GM12878 (cell line): ENCODE measurements around the gene CAMK2B. TPM values are rescaled to one million over a fixed set of nuclear protein-coding genes. Genes with fewer than 3 reads are reported as not detected.

Source experiments
- ATAC-seq: fragments of 200-7000 bp; cut with Tn5 transposase; 3 replicates; pipeline ENCODE4 v1.9.1; 2020; ENCODE audit warnings: mild to moderate bottlenecking, moderate library complexity
- BruUV-seq: library from RNA; stranded (reverse); fragments of 400-500 nt; replicated peaks from 2 replicates; lab custom pipeline; 2021; lab: Mats Ljungman, UMichigan
- CTCF ChIA-PET: fragments of 300-600 bp; sonication (Branson Sonifier 250); formaldehyde crosslinking; extraction: SDS; loops from one replicate; lab custom pipeline; 2021; ENCODE audit warnings: inconsistent platforms; lab: Yijun Ruan, JAX
- POLR2A ChIA-PET: fragments of 350-600 bp; formaldehyde crosslinking; extraction: SDS; loops from one replicate; lab custom pipeline; 2021; ENCODE audit warnings: inconsistent platforms; lab: Charles Lee
- RAD21 ChIA-PET: fragments of 300-600 bp; sonication (Branson Sonifier 250); formaldehyde crosslinking; loops from one replicate; lab custom pipeline; 2023; ENCODE audit warnings: antibody characterized with exemption; ENCODE audit not compliant: unreplicated experiment; lab: Charles Lee
- SMC1A ChIA-PET: fragments of 300-600 bp; sonication (Branson Sonifier 250); formaldehyde crosslinking; loops from one replicate; lab custom pipeline; 2023; ENCODE audit not compliant: unreplicated experiment, uncharacterized antibody; lab: Charles Lee
- DNase-seq: peaks from one replicate; pipeline ENCODE4 v3.0.0-alpha.2; 2011; ENCODE audit warnings: low read depth, low spot score
- FAIRE-seq: peaks from 3 replicates; lab custom pipeline; 2011; peaks lifted over from hg19 to GRCh38; lab: Jason Lieb, UNC
- H2AFZ ChIP-seq: 2 replicates; pipeline ENCODE4 v1.6.0; 2011; ENCODE audit warnings: low read depth, low read length, control low read depth; ENCODE audit not compliant: control insufficient read depth
- H3K27ac ChIP-seq: 2 replicates; pipeline ENCODE4 v1.5.1; 2011; ENCODE audit warnings: control low read depth; ENCODE audit not compliant: control insufficient read depth, insufficient read depth
- H3K27me3 ChIP-seq, 2 experiments: replicated peaks in 1 of 2; 2 replicates each; pipeline versions ENCODE4 v1.6.0 to v1.6.1; 2011; ENCODE audit warnings: low read length in 1 of 2; ENCODE audit not compliant: control insufficient read depth in 2 of 2, insufficient read depth in 2 of 2
- H3K36me3 ChIP-seq, 2 experiments: 2 replicates each; pipeline ENCODE4 v1.5.1; 2011; ENCODE audit warnings: low read length in 1 of 2; ENCODE audit not compliant: control insufficient read depth in 2 of 2, insufficient read depth in 2 of 2
- H3K4me1 ChIP-seq: 2 replicates; pipeline ENCODE4 v1.6.1; 2011; ENCODE audit warnings: mild to moderate bottlenecking, low read length, moderate library complexity, mixed read lengths; ENCODE audit not compliant: control insufficient read depth, insufficient read depth
- H3K4me2 ChIP-seq: 2 replicates; pipeline ENCODE4 v1.6.0; 2011; ENCODE audit warnings: control low read depth; ENCODE audit not compliant: control insufficient read depth, insufficient read depth
- H3K4me3 ChIP-seq: fragments of 200-600 bp; sonication (generic); 2 replicates; pipeline ENCODE4 v1.5.1; 2016
- H3K79me2 ChIP-seq: 2 replicates; pipeline ENCODE4 v1.6.0; 2011; ENCODE audit warnings: low read length; ENCODE audit not compliant: control insufficient read depth, insufficient read depth
- H3K9ac ChIP-seq: 2 replicates; pipeline ENCODE4 v1.8.0; 2011; ENCODE audit warnings: low read length, control low read depth, mixed read lengths; ENCODE audit not compliant: control insufficient read depth, insufficient read depth
- H3K9me3 ChIP-seq: replicated peaks from 3 replicates; pipeline ENCODE4 v1.5.1; 2011; ENCODE audit warnings: mild to moderate bottlenecking, low read length; ENCODE audit not compliant: control insufficient read depth, insufficient read depth
- H4K20me1 ChIP-seq: 2 replicates; pipeline ENCODE4 v1.6.0; 2011; ENCODE audit not compliant: control insufficient read depth, insufficient read depth
- ATF2 ChIP-seq: IDR thresholded peaks from 2 replicates; pipeline ENCODE4 v1.6.1; 2012; ENCODE audit warnings: low read length, inconsistent platforms
- BCL3 ChIP-seq: IDR thresholded peaks from 2 replicates; pipeline ENCODE4 v1.6.1; 2011; ENCODE audit warnings: borderline replicate concordance, low read depth, mild to moderate bottlenecking, moderate library complexity, low read length; ENCODE audit not compliant: insufficient read depth, poor library complexity, severe bottlenecking
- HDGF ChIP-seq: fragments of 450-650 bp; IDR thresholded peaks from 2 replicates; pipeline ENCODE4 v1.6.1; 2016; ENCODE audit warnings: antibody characterized with exemption
- JUND ChIP-seq: IDR thresholded peaks from 2 replicates; pipeline ENCODE4 v1.6.1; 2012; ENCODE audit warnings: low read depth, mild to moderate bottlenecking, low read length, improper control_type of control experiment, moderate library complexity
- WGBS: methylation state at CpG from one replicate; pipeline ENCODE4 v1.1.6; 2016; ENCODE audit warnings: low lambda C conversion rate; ENCODE audit not compliant: insufficient replicate concordance, insufficient coverage; ENCODE audit errors: missing lambda C conversion rate; 5-methylcytosine and 5-hydroxymethylcytosine counted together
- in situ Hi-C: fragments of 300-500 bp; cut with MboI; formaldehyde crosslinking; loops from 9 replicates; pipeline ENCODE4 v1.14.3; 2018; ENCODE audit warnings: mixed read lengths
- intact Hi-C: fragments of 100-400 bp; cut with micrococcal nuclease; formaldehyde crosslinking; loops from one replicate; pipeline ENCODE4 v1.14.2; 2022; ENCODE audit not compliant: unreplicated experiment
- polyA plus RNA-seq, 11 experiments: library from polyadenylated mRNA; depleted of rRNA in 4 of 11; unstranded in 6 of 11; stranded (reverse) in 5 of 11; fragments of >200 nt; fragmentation: Nextera tagmentation in 4 of 11; fragmentation: Illumina TruSeq in 1 of 11; extraction: Ambion mirVana in 4 of 11; extraction: Trizol in 1 of 11; gene quantifications; 1 replicate in 1 of 11; 2 replicates in 10 of 11; pipeline versions ENCODE4 v1.2.1 to v1.2.3, GENCODE V29; 2011 to 2016; ENCODE audit warnings: inconsistent platforms in 2 of 11, missing spikeins in 2 of 11, low read depth in 1 of 11
- total RNA-seq, 4 experiments: library from RNA; depleted of rRNA in 3 of 4; stranded (reverse); fragments of >200 nt in 3 of 4; fragmentation: Illumina TruSeq in 1 of 4; extraction: Trizol in 1 of 4; gene quantifications; 2 replicates each; pipeline versions ENCODE4 v1.2.1 to v1.2.3, GENCODE V29; 2013 to 2021

The CAMK2B gene
- total and polyA plus RNA-seq, 10 of the 15 experiments (the other 5 are each of a cell fraction or from before 2014, with no cell fraction given): 0.06 to 0.23 (median 0.11) TPM; not detected in 5

- Histone ChIP-seq H3K36me3 (no peaks in the 10 kb centered on the region), H3K4me1 (no peaks in the 10 kb centered on the region), H2AFZ (no peak overlapping the region), H3K4me2 (no peak overlapping the region), H3K79me2 (no peaks in the 10 kb centered on the region), H3K4me3 (no peak overlapping the region), H4K20me1 (no peaks in the 10 kb centered on the region), H3K27me3 (no peaks in the 10 kb centered on the region), H3K27ac (no peak overlapping the region), H3K9ac (no peak overlapping the region)
- BruUV-seq: no TSS peak
- ChIA-PET SMC1A (interaction anchor here (0.8 to 1.5 kb wide), 3 partner anchors 10 to 317 kb away, joined by 3 read pairs; no protein-coding TSS in a partner anchor), RAD21 (interaction anchor here (0.8 to 1.7 kb wide), 2 partner anchors 10 to 287 kb away, joined by 3 to 5 read pairs; no protein-coding TSS in a partner anchor), POLR2A (interaction anchor here (1.2 kb wide), 1 partner anchor 10 kb away, joined by 5 read pairs; no protein-coding TSS in a partner anchor)
- WGBS: 44% methylated on average over 10 of the region's 10 CpGs
- intact Hi-C loops: no loop called here
- DNase-seq: no peak
- no peak for TF ChIP-seq ATF2
- TF ChIP-seq, all 136 proteins: peak for 0
- CTCF ChIA-PET: interaction anchor here (0.6 to 1.1 kb wide), 3 partner anchors 208 to 228 kb away, joined by 3 read pairs; no protein-coding TSS in a partner anchor
- H3K9me3 ChIP-seq: no peaks in the 10 kb centered on the region
- in situ Hi-C loops: no loop called here
- FAIRE-seq: no peak
- no peak for ATAC-seq
Observed at GRCh38 chr7:44247868-44248651, 77.3 kb downstream of the CAMK2B start.

GRCh38 chr7:44246396-44247113 is 78.8 kb downstream of the CAMK2B start:
- ChIA-PET SMC1A (no interaction called here), RAD21 (no interaction called here), CTCF (interaction anchor here (6.0 kb wide), 1 partner anchor 228 kb away, joined by 41 read pairs; no protein-coding TSS in a partner anchor), POLR2A (no interaction called here)
- Histone ChIP-seq H2AFZ (no peak overlapping the region), H4K20me1 (no peaks in the 10 kb centered on the region), H3K27me3 (no peaks in the 10 kb centered on the region), H3K4me1 (no peaks in the 10 kb centered on the region), H3K36me3 (no peaks in the 10 kb centered on the region), H3K4me3 (no peak overlapping the region), H3K4me2 (no peak overlapping the region), H3K79me2 (no peaks in the 10 kb centered on the region), H3K9me3 (no peaks in the 10 kb centered on the region), H3K27ac (no peak overlapping the region), H3K9ac (no peak overlapping the region)
- FAIRE-seq (no peak), DNase-seq (no peak), ATAC-seq (no peak)
- in situ Hi-C loops: no loop called here
- TF ChIP-seq JUND (no peak), BCL3 (peak; percentile 66), HDGF (no peak)
- WGBS: 47% methylated on average over 7 of the region's 7 CpGs
- no TSS peak for BruUV-seq
- intact Hi-C loops: no loop called here
